GM10266 (cell line): ENCODE data around the gene MCC.

Experiments
- DNase-seq: peaks from one replicate; pipeline ENCODE4 v3.0.0; 2012; ENCODE audit errors: extremely low spot score
- TF ChIP-seq, protein P1 (sequence below): IDR thresholded peaks from 2 replicates; pipeline ENCODE4 v1.5.1; 2012; ENCODE audit warnings: mild to moderate bottlenecking, low read depth; ENCODE audit not compliant: control insufficient read depth, insufficient read depth; ENCODE audit errors: missing control alignments

The MCC gene

DNA sequence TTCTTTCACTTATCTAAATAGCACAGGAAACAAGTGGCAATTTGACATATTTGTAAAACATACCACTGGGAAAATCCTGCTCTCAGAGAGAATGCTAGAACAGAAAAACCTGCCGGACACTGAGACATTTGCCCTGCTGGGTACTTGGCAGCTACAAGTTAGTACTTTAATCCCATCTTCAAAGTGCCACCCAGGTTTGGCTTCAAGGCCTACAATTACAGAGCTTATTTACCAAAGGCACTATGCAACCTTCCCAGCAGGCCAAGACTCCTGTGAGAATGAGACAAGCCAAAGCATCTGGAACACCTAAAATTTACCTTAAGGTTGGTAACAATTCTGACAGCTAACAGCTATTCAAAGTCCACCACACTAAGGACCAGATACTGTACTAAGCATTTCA, 131.8 kb downstream of the MCC start:
- DNase-seq: no peak
- TF ChIP-seq, protein P1, sequence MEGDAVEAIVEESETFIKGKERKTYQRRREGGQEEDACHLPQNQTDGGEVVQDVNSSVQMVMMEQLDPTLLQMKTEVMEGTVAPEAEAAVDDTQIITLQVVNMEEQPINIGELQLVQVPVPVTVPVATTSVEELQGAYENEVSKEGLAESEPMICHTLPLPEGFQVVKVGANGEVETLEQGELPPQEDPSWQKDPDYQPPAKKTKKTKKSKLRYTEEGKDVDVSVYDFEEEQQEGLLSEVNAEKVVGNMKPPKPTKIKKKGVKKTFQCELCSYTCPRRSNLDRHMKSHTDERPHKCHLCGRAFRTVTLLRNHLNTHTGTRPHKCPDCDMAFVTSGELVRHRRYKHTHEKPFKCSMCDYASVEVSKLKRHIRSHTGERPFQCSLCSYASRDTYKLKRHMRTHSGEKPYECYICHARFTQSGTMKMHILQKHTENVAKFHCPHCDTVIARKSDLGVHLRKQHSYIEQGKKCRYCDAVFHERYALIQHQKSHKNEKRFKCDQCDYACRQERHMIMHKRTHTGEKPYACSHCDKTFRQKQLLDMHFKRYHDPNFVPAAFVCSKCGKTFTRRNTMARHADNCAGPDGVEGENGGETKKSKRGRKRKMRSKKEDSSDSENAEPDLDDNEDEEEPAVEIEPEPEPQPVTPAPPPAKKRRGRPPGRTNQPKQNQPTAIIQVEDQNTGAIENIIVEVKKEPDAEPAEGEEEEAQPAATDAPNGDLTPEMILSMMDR: no peak

DNA sequence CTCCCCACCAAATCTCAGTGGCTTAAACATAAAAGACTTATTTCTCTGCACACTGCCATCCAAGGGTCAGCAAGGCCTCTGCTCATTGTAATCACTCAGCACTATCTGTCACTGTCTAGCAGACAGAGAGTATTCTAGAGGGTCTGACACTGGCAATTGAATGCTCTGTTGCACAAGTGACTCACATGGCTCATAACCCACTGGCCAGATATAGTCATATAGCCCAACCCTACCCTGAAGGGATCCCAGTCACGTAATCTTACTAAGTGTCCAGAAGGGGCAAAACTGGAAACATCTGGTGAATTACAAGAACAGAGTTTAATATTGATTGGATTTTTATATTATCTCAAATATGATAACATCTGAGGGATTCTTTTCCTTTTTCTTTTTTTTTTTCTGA, 134.2 kb downstream of the MCC start:
- no peak for DNase-seq
- TF ChIP-seq, protein P1: no peak

DNA sequence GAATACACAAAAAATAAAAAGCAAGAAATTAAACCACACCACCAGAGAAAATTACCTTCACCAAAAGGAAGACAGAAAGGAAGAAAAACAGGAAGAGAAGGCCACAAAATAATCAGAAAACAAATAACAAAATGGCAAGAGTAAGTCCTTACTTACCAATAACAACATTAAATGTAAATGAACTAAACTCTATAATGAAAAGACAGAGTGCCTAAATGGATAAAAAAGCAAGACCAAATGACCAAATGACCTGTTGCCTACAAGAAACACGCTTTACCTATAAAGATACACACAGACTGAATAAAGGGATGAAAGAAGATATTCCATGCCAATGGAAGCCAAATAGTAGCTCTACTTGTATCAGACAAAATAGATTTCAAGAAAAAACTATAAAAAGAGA, 140.7 kb downstream of the MCC start:
- TF ChIP-seq, protein P1: no peak

DNA sequence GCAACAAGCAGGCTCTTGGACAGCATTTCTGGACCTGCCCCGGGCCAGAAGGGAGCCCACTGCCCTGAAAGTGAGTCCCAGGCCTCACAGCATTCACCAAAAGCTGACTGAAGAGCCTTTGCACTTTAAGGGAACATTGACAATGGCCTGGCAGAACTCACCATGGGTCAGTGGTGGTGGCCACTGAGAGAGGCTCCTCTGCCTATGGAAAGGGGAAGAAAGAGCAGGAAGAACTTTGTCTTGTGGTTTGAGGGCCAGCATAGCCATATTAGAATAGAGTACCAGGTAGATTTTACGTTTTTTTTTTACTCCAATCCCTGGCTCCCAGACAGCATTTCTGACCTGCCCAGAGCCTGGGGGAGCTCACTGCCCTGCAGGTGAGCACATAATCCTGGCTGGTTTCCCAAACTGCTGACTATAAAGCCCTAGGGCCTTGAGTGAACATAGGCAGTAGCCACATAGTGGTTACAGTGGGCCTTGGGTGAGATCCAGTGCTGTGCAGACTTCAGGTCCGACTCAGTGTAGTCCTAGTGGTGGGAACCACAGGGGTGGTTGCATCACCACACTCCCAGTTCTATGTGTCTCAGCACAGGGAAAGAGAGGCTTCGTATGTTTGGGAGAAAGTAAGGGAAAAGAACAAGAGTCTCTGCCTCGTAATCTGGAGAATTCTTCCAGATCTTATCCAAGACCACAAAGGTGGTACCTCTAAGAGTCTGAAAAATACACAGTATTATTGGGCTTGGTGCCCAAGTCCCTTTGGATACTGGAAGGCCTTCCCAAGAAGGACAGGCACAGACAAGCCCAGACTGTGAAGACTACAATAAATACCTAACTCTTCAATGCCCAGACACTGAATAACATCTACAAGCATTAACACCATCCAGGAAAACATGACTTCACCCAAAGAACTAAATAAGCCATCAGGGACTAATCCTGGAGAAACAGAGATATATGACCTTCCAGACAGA, 143.0 kb downstream of the MCC start:
- TF ChIP-seq, protein P1: no peak
- no peak for DNase-seq

More for the DNA sequence above, 140.7 kb downstream of the MCC start:
- no peak for DNase-seq

DNA sequence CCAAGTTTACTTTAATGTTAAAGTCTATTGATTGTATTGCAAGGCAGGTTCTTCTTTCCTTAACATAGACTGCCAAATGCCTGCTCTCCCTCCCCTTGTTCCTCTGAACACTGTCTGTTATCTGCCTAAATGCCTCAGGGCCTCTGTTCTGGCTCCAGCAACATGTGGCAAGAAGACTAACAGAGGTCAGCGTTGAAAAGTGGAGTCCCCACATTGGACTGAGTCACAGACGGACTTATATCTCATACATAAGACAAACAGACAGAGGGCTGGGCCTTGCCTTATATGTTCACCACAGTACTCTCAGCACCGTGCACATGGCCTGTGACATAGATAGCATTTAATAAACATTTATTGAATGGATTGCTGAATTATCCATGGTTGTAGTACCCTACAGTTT, 144.9 kb downstream of the MCC start:
- no peak for DNase-seq
- TF ChIP-seq, protein P1: no peak

DNA sequence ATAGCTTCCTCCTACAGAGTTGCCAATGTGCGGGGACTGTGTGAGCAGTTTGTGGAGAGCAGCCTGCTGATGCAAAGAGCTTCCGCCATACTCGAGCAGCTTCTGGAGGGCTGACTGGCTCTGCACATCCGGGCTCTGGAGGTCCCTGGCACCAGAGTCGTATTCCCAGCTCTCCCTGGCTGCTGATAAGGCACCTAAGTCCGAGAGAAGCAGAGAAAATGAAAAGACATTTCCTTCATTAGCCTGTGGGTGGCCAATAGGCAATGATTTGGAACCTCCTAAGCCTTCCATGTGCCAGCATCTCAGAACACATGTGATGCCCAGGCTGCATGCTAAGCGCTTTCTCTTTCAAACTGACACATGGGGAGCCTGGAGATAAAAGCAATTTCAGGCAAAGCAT, 147.7 kb downstream of the MCC start:
- TF ChIP-seq, protein P1: no peak
- DNase-seq: no peak

DNA sequence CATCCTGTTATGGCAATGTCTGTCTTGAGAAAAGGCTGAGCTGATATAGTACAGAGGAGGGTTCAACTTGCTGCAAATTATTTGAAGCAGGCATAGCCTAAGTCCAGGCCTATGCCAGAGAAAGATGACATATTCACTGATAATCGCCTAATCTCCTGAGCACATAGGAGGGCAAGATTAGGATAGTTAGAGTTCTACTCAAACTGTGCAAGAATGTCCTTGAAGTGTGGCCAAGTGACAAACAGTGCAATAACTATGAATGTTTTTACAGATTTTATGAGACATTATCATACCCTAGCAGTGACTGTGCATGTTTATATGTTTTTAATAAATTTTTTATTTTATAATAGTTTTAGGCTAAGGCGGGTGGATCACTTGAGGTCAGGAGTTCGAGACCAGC, 149.6 kb downstream of the MCC start:
- TF ChIP-seq, protein P1: no peak
- no peak for DNase-seq
